MM.1S (cell line): ENCODE results near the gene ELOB.

Experiments
- DNase-seq: peaks from one replicate; pipeline ENCODE4 v3.0.0-alpha.2; 2015
- H2AFZ ChIP-seq: fragments of 300-600 bp; sonication (generic); 2 replicates; pipeline ENCODE4 v1.6.0; 2016; ENCODE audit warnings: antibody characterized with exemption, low read length
- H3F3A ChIP-seq: fragments of 300-600 bp; sonication (generic); 2 replicates; pipeline ENCODE4 v1.6.1; 2016; ENCODE audit warnings: mild to moderate bottlenecking, antibody characterized with exemption, low read length, moderate library complexity, mixed read lengths; ENCODE audit not compliant: insufficient read depth
- H3K27ac ChIP-seq: fragments of 300-600 bp; sonication (generic); 2 replicates; pipeline ENCODE4 v1.5.1; 2016; ENCODE audit warnings: mild to moderate bottlenecking, low read length
- H3K27me3 ChIP-seq: fragments of 300-600 bp; sonication (generic); replicated peaks from 2 replicates; pipeline ENCODE4 v1.6.0; 2016; ENCODE audit warnings: low read length; ENCODE audit not compliant: insufficient read depth
- H3K36me3 ChIP-seq: fragments of 300-600 bp; sonication (generic); replicated peaks from 2 replicates; pipeline ENCODE4 v1.6.1; 2016; ENCODE audit warnings: mild to moderate bottlenecking, low read length, mixed read lengths; ENCODE audit not compliant: insufficient read depth
- H3K4me1 ChIP-seq: fragments of 300-600 bp; sonication (generic); 2 replicates; pipeline ENCODE4 v1.6.1; 2016; ENCODE audit warnings: low read length, mixed read lengths
- H3K4me2 ChIP-seq: fragments of 300-600 bp; sonication (generic); 2 replicates; pipeline ENCODE4 v1.6.0; 2016; ENCODE audit warnings: low read depth, low read length
- H3K4me3 ChIP-seq: fragments of 300-600 bp; sonication (generic); 2 replicates; pipeline ENCODE4 v1.5.1; 2016; ENCODE audit warnings: low read length, mixed read lengths
- H3K79me2 ChIP-seq: fragments of 300-600 bp; sonication (generic); 2 replicates; pipeline ENCODE4 v1.6.1; 2016; ENCODE audit warnings: mixed run types, low read length, mixed read lengths
- H3K9ac ChIP-seq: fragments of 300-600 bp; sonication (generic); 2 replicates; pipeline ENCODE4 v1.6.1; 2016; ENCODE audit warnings: low read length, mixed read lengths
- H3K9me2 ChIP-seq: fragments of 300-600 bp; sonication (generic); replicated peaks from 2 replicates; pipeline ENCODE4 v1.6.1; 2016; ENCODE audit warnings: mild to moderate bottlenecking, low read length, mixed read lengths; ENCODE audit not compliant: insufficient read depth
- H3K9me3 ChIP-seq: fragments of 300-600 bp; sonication (generic); replicated peaks from 2 replicates; pipeline ENCODE4 v1.6.1; 2016; ENCODE audit warnings: mild to moderate bottlenecking, low read length, mixed read lengths; ENCODE audit not compliant: insufficient read depth
- H4K20me1 ChIP-seq: fragments of 300-600 bp; sonication (generic); 2 replicates; pipeline ENCODE4 v1.6.1; 2016; ENCODE audit warnings: mild to moderate bottlenecking, low read length, moderate library complexity, mixed read lengths; ENCODE audit not compliant: insufficient read depth
- EZH2 ChIP-seq: fragments of 300-600 bp; sonication (generic); optimal IDR thresholded peaks from 2 replicates; pipeline ENCODE3; 2017; ENCODE audit warnings: low read depth, mild to moderate bottlenecking, antibody characterized with exemption, low read length, mixed read lengths
- EZH2phosphoT487 ChIP-seq: fragments of 300-600 bp; sonication (generic); IDR thresholded peaks from 2 replicates; pipeline ENCODE4 v1.6.1; 2018; ENCODE audit warnings: antibody characterized with exemption, low read length
- TF ChIP-seq, protein P1 (sequence below): fragments of 300-600 bp; sonication (generic); IDR thresholded peaks from 2 replicates; pipeline ENCODE4 v1.5.1; 2016; ENCODE audit warnings: antibody characterized with exemption, low read length, mixed read lengths

Gene ELOB

DNA sequence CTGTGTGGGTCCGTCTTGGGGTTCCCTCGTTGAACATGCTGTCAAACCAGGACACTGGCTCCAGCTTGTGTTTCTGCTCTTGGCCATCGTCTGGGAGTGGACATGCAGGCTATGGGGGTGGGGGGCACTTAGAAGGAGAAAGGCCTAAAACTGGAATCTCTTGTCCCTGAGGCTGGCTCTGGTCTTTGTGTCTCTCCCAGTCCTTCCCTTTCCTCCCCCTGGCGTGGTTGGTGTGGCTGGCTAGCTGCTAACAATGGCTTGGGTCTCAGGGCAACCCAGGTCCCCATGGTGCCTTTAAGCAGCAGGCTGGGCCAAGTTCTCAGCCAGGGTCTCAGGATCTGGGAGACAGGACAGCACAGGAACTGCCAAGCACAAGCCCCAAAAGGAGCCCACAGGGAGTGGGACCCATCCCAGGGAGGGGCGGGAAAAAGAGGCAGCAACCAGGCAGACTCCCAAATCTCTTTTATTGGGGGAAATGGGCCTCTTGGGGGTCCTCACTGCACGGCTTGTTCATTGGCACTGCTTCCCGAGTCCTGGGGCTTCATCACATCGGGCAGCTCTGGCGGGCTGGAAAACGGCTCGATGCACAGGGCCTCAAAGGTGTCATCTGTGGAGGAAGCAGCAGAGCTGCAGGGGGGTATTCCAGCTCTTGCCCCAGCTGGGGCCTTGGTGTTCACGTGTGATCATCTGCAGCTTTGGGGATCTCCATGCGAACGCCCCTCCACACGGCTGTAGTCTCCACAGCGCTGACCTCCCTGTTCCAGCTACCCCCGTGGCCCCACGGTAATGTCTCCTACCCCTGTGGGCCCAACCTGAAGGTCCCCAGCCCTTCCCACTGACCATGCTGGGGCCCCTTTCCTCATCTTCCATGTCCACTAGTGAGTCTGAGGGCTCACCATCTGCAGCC is 5.3 kb downstream of the ELOB start:
- H3K4me3 ChIP-seq = no peak overlapping the region
- no peaks in the 10 kb centered on the region for H3K9me3 ChIP-seq
- peaks cover 9% of the 10 kb centered on the region; the same call in 1 of the 2 replicates for H3K36me3 ChIP-seq
- no peaks in the 10 kb centered on the region for H3K9me2 ChIP-seq
- H3K4me2 ChIP-seq = no peak overlapping the region
- H3F3A ChIP-seq = peaks cover 35% of the 10 kb centered on the region
- TF ChIP-seq, protein P1, sequence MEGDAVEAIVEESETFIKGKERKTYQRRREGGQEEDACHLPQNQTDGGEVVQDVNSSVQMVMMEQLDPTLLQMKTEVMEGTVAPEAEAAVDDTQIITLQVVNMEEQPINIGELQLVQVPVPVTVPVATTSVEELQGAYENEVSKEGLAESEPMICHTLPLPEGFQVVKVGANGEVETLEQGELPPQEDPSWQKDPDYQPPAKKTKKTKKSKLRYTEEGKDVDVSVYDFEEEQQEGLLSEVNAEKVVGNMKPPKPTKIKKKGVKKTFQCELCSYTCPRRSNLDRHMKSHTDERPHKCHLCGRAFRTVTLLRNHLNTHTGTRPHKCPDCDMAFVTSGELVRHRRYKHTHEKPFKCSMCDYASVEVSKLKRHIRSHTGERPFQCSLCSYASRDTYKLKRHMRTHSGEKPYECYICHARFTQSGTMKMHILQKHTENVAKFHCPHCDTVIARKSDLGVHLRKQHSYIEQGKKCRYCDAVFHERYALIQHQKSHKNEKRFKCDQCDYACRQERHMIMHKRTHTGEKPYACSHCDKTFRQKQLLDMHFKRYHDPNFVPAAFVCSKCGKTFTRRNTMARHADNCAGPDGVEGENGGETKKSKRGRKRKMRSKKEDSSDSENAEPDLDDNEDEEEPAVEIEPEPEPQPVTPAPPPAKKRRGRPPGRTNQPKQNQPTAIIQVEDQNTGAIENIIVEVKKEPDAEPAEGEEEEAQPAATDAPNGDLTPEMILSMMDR = no peak
- TF ChIP-seq EZH2phosphoT487 = no peak
- no peak for TF ChIP-seq EZH2
- H4K20me1 ChIP-seq = no peaks in the 10 kb centered on the region
- no peak overlapping the region for H3K27ac ChIP-seq
- H3K27me3 ChIP-seq = no peaks in the 10 kb centered on the region
- no peak overlapping the region for H3K9ac ChIP-seq
- DNase-seq = no peak
- H3K4me1 ChIP-seq = 0 out of 2 replicates have a peak, but pooled peaks cover 9% of the 10 kb centered on the region
- no peak overlapping the region for H2AFZ ChIP-seq
- peaks cover 41% of the 10 kb centered on the region for H3K79me2 ChIP-seq

- peaks cover 38% of the 10 kb centered on the region for H3F3A ChIP-seq
- no peak overlapping the region for H3K9ac ChIP-seq
- H3K79me2 ChIP-seq = peaks cover 41% of the 10 kb centered on the region
- no peaks in the 10 kb centered on the region for H3K9me2 ChIP-seq
- peak; percentile 15 for DNase-seq
- peaks cover 20% of the 10 kb centered on the region for H3K36me3 ChIP-seq
- H2AFZ ChIP-seq = no peak overlapping the region
- no peaks in the 10 kb centered on the region for H3K9me3 ChIP-seq
- no peaks in the 10 kb centered on the region for H4K20me1 ChIP-seq
- no peak overlapping the region for H3K4me2 ChIP-seq
- no peak overlapping the region for H3K4me3 ChIP-seq
- no peak for TF ChIP-seq EZH2phosphoT487
- no peak for TF ChIP-seq EZH2
- H3K4me1 ChIP-seq = 0 out of 2 replicates have a peak, but pooled peaks cover under 1% of the 10 kb centered on the region
- no peak overlapping the region for H3K27ac ChIP-seq
- no peaks in the 10 kb centered on the region for H3K27me3 ChIP-seq
Measured at GRCh38 chr16:2770057-2770951, 6.8 kb downstream of the ELOB start.

GRCh38 chr16:2769675-2770056 is 7.4 kb downstream of the ELOB start:
- H3K27me3 ChIP-seq = no peaks in the 10 kb centered on the region
- no peak for TF ChIP-seq EZH2
- no peak for TF ChIP-seq EZH2phosphoT487
- TF ChIP-seq, protein P1 = no peak
- peaks cover 26% of the 10 kb centered on the region for H3K36me3 ChIP-seq
- no peaks in the 10 kb centered on the region for H3K9me2 ChIP-seq
- no peak overlapping the region for H3K9ac ChIP-seq
- peaks cover 42% of the 10 kb centered on the region for H3K79me2 ChIP-seq
- no peak overlapping the region for H3K4me2 ChIP-seq
- no peaks in the 10 kb centered on the region for H4K20me1 ChIP-seq
- H3K4me1 ChIP-seq = no peaks in the 10 kb centered on the region
- no peak overlapping the region for H2AFZ ChIP-seq
- no peak overlapping the region for H3K4me3 ChIP-seq
- DNase-seq = no peak
- peaks cover 38% of the 10 kb centered on the region for H3F3A ChIP-seq
- no peaks in the 10 kb centered on the region for H3K9me3 ChIP-seq
- no peak overlapping the region for H3K27ac ChIP-seq
